Heart left ventricle (tissue), 13 donors: ENCODE results near the gene TBC1D2.

Experiments
- CTCF ChIP-seq, 12 donors: fragments of 200-600 bp; sonication (generic) in 4 of 12; IDR thresholded peaks; one replicate each; pipeline versions ENCODE4 v1.5.0 to v1.8.0; 2018 to 2022; ENCODE audit warnings: antibody characterized with exemption in 12 of 12, mild to moderate bottlenecking in 5 of 12
- POLR2A ChIP-seq, 2 donors: fragments of 450-650 bp; IDR thresholded peaks; one replicate each; pipeline ENCODE4 v1.6.1; 2017; ENCODE audit warnings: antibody characterized with exemption in 2 of 2, mild to moderate bottlenecking in 2 of 2, moderate library complexity in 2 of 2
- donor health status: ischemic (EF 13 %, LVEDD 7.1; RV severe dilation, severe dysfunction).
- donor health status: DM: no; HTN: yes; CAD: no.
- donor health status: DM: no; HTN: no; CAD: no.
- donor health status: ischemic (EF 25% LVEDD 6.9; RV normal size, moderate dysfunction).
- donor health status: ischemic (EF 25% LVEDD 5.7; RV mildly dilated, moderate dysfunction).
- donor health status: ischemic (EF 35%, LVEDD 5.7; RV mildly dilated, moderate dysfunction).
- donor health status: nonischemic (EF 11% LVEDD 7.7; RV severe dilation, severe dysfunction).
- donor health status: DM: yes; HTN: yes; CAD: no.
- donor health status: PGD.
- donor health status: ischemic (EF 29% LVEDD 5.4; RV normal size, mild dysfunction).
- donor health status: nonischemic (EF 23%, LVEDD 6.1; RV moderate dilation, normal function).

- no peak for TF ChIP-seq POLR2A (IDR thresholded peaks at IDR 0.05)
- no peak for TF ChIP-seq CTCF (IDR thresholded peaks at IDR 0.05)
Measured at GRCh38 chr9:98259791-98260190, 4.3 kb upstream of the TBC1D2 start.
